GM12878 (cell line): ENCODE data around the gene KRTAP5-7. TPM values are rescaled to one million over a fixed set of nuclear protein-coding genes. Genes with fewer than 3 reads are reported as not detected.

ENCODE experiments used
- ATAC-seq: fragments of 200-7000 bp; cut with Tn5 transposase; 3 replicates; pipeline ENCODE4 v1.9.1; 2020; ENCODE audit warnings: mild to moderate bottlenecking, moderate library complexity
- BruUV-seq: library from RNA; stranded (reverse); fragments of 400-500 nt; replicated peaks from 2 replicates; lab custom pipeline; 2021; lab: Mats Ljungman, UMichigan
- CTCF ChIA-PET: fragments of 300-600 bp; sonication (Branson Sonifier 250); formaldehyde crosslinking; extraction: SDS; loops from one replicate; lab custom pipeline; 2021; ENCODE audit warnings: inconsistent platforms; lab: Yijun Ruan, JAX
- POLR2A ChIA-PET: fragments of 350-600 bp; formaldehyde crosslinking; extraction: SDS; loops from one replicate; lab custom pipeline; 2021; ENCODE audit warnings: inconsistent platforms; lab: Charles Lee
- RAD21 ChIA-PET: fragments of 300-600 bp; sonication (Branson Sonifier 250); formaldehyde crosslinking; loops from one replicate; lab custom pipeline; 2023; ENCODE audit warnings: antibody characterized with exemption; ENCODE audit not compliant: unreplicated experiment; lab: Charles Lee
- SMC1A ChIA-PET: fragments of 300-600 bp; sonication (Branson Sonifier 250); formaldehyde crosslinking; loops from one replicate; lab custom pipeline; 2023; ENCODE audit not compliant: unreplicated experiment, uncharacterized antibody; lab: Charles Lee
- DNase-seq: peaks from one replicate; pipeline ENCODE4 v3.0.0-alpha.2; 2011; ENCODE audit warnings: low read depth, low spot score
- FAIRE-seq: peaks from 3 replicates; lab custom pipeline; 2011; peaks lifted over from hg19 to GRCh38; lab: Jason Lieb, UNC
- H2AFZ ChIP-seq: 2 replicates; pipeline ENCODE4 v1.6.0; 2011; ENCODE audit warnings: low read depth, low read length, control low read depth; ENCODE audit not compliant: control insufficient read depth
- H3K27ac ChIP-seq: 2 replicates; pipeline ENCODE4 v1.5.1; 2011; ENCODE audit warnings: control low read depth; ENCODE audit not compliant: control insufficient read depth, insufficient read depth
- H3K27me3 ChIP-seq, 2 experiments: replicated peaks in 1 of 2; 2 replicates each; pipeline versions ENCODE4 v1.6.0 to v1.6.1; 2011; ENCODE audit warnings: low read length in 1 of 2; ENCODE audit not compliant: control insufficient read depth in 2 of 2, insufficient read depth in 2 of 2
- H3K36me3 ChIP-seq, 2 experiments: 2 replicates each; pipeline ENCODE4 v1.5.1; 2011; ENCODE audit warnings: low read length in 1 of 2; ENCODE audit not compliant: control insufficient read depth in 2 of 2, insufficient read depth in 2 of 2
- H3K4me1 ChIP-seq: 2 replicates; pipeline ENCODE4 v1.6.1; 2011; ENCODE audit warnings: mild to moderate bottlenecking, low read length, moderate library complexity, mixed read lengths; ENCODE audit not compliant: control insufficient read depth, insufficient read depth
- H3K4me2 ChIP-seq: 2 replicates; pipeline ENCODE4 v1.6.0; 2011; ENCODE audit warnings: control low read depth; ENCODE audit not compliant: control insufficient read depth, insufficient read depth
- H3K4me3 ChIP-seq: fragments of 200-600 bp; sonication (generic); 2 replicates; pipeline ENCODE4 v1.5.1; 2016
- H3K79me2 ChIP-seq: 2 replicates; pipeline ENCODE4 v1.6.0; 2011; ENCODE audit warnings: low read length; ENCODE audit not compliant: control insufficient read depth, insufficient read depth
- H3K9ac ChIP-seq: 2 replicates; pipeline ENCODE4 v1.8.0; 2011; ENCODE audit warnings: low read length, control low read depth, mixed read lengths; ENCODE audit not compliant: control insufficient read depth, insufficient read depth
- H3K9me3 ChIP-seq: replicated peaks from 3 replicates; pipeline ENCODE4 v1.5.1; 2011; ENCODE audit warnings: mild to moderate bottlenecking, low read length; ENCODE audit not compliant: control insufficient read depth, insufficient read depth
- H4K20me1 ChIP-seq: 2 replicates; pipeline ENCODE4 v1.6.0; 2011; ENCODE audit not compliant: control insufficient read depth, insufficient read depth
- ASH2L ChIP-seq: fragments of 300-600, 200-600 bp; sonication (generic); IDR thresholded peaks from 2 replicates; pipeline ENCODE4 v1.6.1; 2017; ENCODE audit warnings: low read depth, mild to moderate bottlenecking, borderline replicate concordance
- ATF7 ChIP-seq: fragments of 450-650 bp; IDR thresholded peaks from 2 replicates; pipeline ENCODE4 v1.6.1; 2016; ENCODE audit warnings: low read depth, mild to moderate bottlenecking
- MEF2B ChIP-seq: fragments of 450-650 bp; IDR thresholded peaks from 2 replicates; pipeline ENCODE4 v1.6.1; 2018; ENCODE audit warnings: mild to moderate bottlenecking, moderate library complexity; ENCODE audit not compliant: partially characterized antibody, poor library complexity, severe bottlenecking
- MTA3 ChIP-seq: IDR thresholded peaks from 2 replicates; pipeline ENCODE4 v1.6.1; 2012; ENCODE audit warnings: low read length, inconsistent platforms, borderline replicate concordance
- NFIC ChIP-seq: IDR thresholded peaks from 2 replicates; pipeline ENCODE4 v1.6.1; 2012; ENCODE audit warnings: low read depth, mild to moderate bottlenecking, inconsistent platforms, low read length, moderate library complexity
- NRF1 ChIP-seq: conservative IDR thresholded peaks from 2 replicates; pipeline ENCODE4 v1.6.1; 2011; ENCODE audit warnings: mild to moderate bottlenecking, low read depth, low read length, improper control_type of control experiment
- POLR2AphosphoS2 ChIP-seq: IDR thresholded peaks from 2 replicates; pipeline ENCODE4 v1.6.1; 2011; ENCODE audit warnings: low read depth, mild to moderate bottlenecking, low read length, improper control_type of control experiment, moderate library complexity
- POLR2AphosphoS5 ChIP-seq: IDR thresholded peaks from 2 replicates; pipeline ENCODE4 v1.6.1; 2011; ENCODE audit warnings: mild to moderate bottlenecking, low read length, inconsistent platforms
- RCOR1 ChIP-seq: conservative IDR thresholded peaks from 2 replicates; pipeline ENCODE4 v1.6.1; 2012; ENCODE audit warnings: low read depth, low read length, improper control_type of control experiment
- SMARCA5 ChIP-seq: fragments of 450-650 bp; IDR thresholded peaks from 2 replicates; pipeline ENCODE4 v1.6.1; 2017; ENCODE audit warnings: mild to moderate bottlenecking
- SUPT20H ChIP-seq: IDR thresholded peaks from 2 replicates; pipeline ENCODE4 v1.6.1; 2011; ENCODE audit warnings: low read depth, mild to moderate bottlenecking, low read length, moderate library complexity, borderline replicate concordance; ENCODE audit not compliant: control insufficient read depth
- TARDBP ChIP-seq: IDR thresholded peaks from 2 replicates; pipeline ENCODE4 v1.6.1; 2016; ENCODE audit warnings: borderline replicate concordance
- WRNIP1 ChIP-seq: IDR thresholded peaks from 2 replicates; pipeline ENCODE4 v1.6.1; 2011; ENCODE audit warnings: low read depth, low read length, improper control_type of control experiment, borderline replicate concordance
- ZSCAN29 ChIP-seq: fragments of 450-650 bp; IDR thresholded peaks from 2 replicates; pipeline ENCODE4 v1.6.1; 2017; ENCODE audit warnings: mild to moderate bottlenecking, moderate library complexity
- WGBS: methylation state at CpG from one replicate; pipeline ENCODE4 v1.1.6; 2016; ENCODE audit warnings: low lambda C conversion rate; ENCODE audit not compliant: insufficient replicate concordance, insufficient coverage; ENCODE audit errors: missing lambda C conversion rate; 5-methylcytosine and 5-hydroxymethylcytosine counted together
- in situ Hi-C: fragments of 300-500 bp; cut with MboI; formaldehyde crosslinking; loops from 9 replicates; pipeline ENCODE4 v1.14.3; 2018; ENCODE audit warnings: mixed read lengths
- intact Hi-C: fragments of 100-400 bp; cut with micrococcal nuclease; formaldehyde crosslinking; loops from one replicate; pipeline ENCODE4 v1.14.2; 2022; ENCODE audit not compliant: unreplicated experiment
- polyA plus RNA-seq, 11 experiments: library from polyadenylated mRNA; depleted of rRNA in 4 of 11; unstranded in 6 of 11; stranded (reverse) in 5 of 11; fragments of >200 nt; fragmentation: Nextera tagmentation in 4 of 11; fragmentation: Illumina TruSeq in 1 of 11; extraction: Ambion mirVana in 4 of 11; extraction: Trizol in 1 of 11; gene quantifications; 1 replicate in 1 of 11; 2 replicates in 10 of 11; pipeline versions ENCODE4 v1.2.1 to v1.2.3, GENCODE V29; 2011 to 2016; ENCODE audit warnings: inconsistent platforms in 2 of 11, missing spikeins in 2 of 11, low read depth in 1 of 11
- total RNA-seq, 4 experiments: library from RNA; depleted of rRNA in 3 of 4; stranded (reverse); fragments of >200 nt in 3 of 4; fragmentation: Illumina TruSeq in 1 of 4; extraction: Trizol in 1 of 4; gene quantifications; 2 replicates each; pipeline versions ENCODE4 v1.2.1 to v1.2.3, GENCODE V29; 2013 to 2021
- TF ChIP-seq, protein P1 (sequence below): fragments of 450-650 bp; IDR thresholded peaks from 2 replicates; pipeline ENCODE4 v1.6.1; 2017; ENCODE audit warnings: low read depth, mild to moderate bottlenecking, moderate library complexity
- TF ChIP-seq, protein P2 (sequence below): IDR thresholded peaks from 2 replicates; pipeline ENCODE4 v1.6.1; 2011; ENCODE audit warnings: low read depth, mild to moderate bottlenecking, low read length, moderate library complexity, borderline replicate concordance; ENCODE audit errors: extremely low read depth

Gene KRTAP5-7
- total and polyA plus RNA-seq, 10 of the 15 experiments (the other 5 are each of a cell fraction or from before 2014, with no cell fraction given) = 0.07 to 0.23 (median 0.19) TPM; not detected in 6

DNA sequence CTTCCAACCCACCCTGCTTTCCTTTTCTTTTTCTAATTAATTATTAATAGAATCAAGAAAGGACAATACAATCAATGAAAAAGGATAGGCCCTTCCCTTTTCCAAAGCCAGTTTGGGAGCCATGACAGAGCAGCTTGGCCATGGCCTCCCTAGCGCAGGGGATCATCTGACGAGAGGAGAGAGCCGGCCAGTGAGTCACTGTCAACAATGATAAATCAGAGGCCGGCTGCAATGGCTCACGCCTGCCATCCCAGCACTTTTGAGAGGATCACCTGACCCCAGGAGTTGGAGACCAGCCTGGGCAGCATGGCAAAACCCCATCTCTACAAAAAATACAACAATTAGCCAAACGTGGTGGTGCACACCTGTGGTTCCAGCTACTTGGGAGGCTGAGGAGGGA is 27.5 kb upstream of the KRTAP5-7 start:
- Histone ChIP-seq H3K36me3 (peaks cover 21 to 22% of the 10 kb centered on the region in 2 experiments), H3K4me1 (0 out of 2 replicates have a peak, but pooled peaks cover under 1% of the 10 kb centered on the region), H4K20me1 (no peaks in the 10 kb centered on the region; the same call in 1 of the 2 replicates), H2AFZ (no peak overlapping the region), H3K27me3 (no peaks in the 10 kb centered on the region), H3K79me2 (no peaks in the 10 kb centered on the region), H3K4me3 (no peak overlapping the region), H3K9me3 (no peaks in the 10 kb centered on the region; the same call in 2 of the 3 replicates), H3K27ac (no peak overlapping the region), H3K4me2 (no peak overlapping the region), H3K9ac (no peak overlapping the region)
- ChIA-PET RAD21 (no interaction called here), POLR2A (no interaction called here), CTCF (no interaction called here), SMC1A (no interaction called here)
- no peak for TF ChIP-seq ATF7
- no peak for TF ChIP-seq RCOR1
- no peak for TF ChIP-seq POLR2AphosphoS2
- TF ChIP-seq SMARCA5 = no peak
- TF ChIP-seq, protein P1, sequence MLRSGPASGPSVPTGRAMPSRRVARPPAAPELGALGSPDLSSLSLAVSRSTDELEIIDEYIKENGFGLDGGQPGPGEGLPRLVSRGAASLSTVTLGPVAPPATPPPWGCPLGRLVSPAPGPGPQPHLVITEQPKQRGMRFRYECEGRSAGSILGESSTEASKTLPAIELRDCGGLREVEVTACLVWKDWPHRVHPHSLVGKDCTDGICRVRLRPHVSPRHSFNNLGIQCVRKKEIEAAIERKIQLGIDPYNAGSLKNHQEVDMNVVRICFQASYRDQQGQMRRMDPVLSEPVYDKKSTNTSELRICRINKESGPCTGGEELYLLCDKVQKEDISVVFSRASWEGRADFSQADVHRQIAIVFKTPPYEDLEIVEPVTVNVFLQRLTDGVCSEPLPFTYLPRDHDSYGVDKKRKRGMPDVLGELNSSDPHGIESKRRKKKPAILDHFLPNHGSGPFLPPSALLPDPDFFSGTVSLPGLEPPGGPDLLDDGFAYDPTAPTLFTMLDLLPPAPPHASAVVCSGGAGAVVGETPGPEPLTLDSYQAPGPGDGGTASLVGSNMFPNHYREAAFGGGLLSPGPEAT = no peak
- TF ChIP-seq POLR2AphosphoS5 = no peak
- no peak for TF ChIP-seq MTA3
- no peak for TF ChIP-seq NRF1
- TF ChIP-seq MEF2B = no peak
- TF ChIP-seq SUPT20H = no peak
- no peak for TF ChIP-seq TARDBP
- no peak for TF ChIP-seq ZSCAN29
- no peak for TF ChIP-seq NFIC
- no peak for TF ChIP-seq WRNIP1
- TF ChIP-seq, protein P2, sequence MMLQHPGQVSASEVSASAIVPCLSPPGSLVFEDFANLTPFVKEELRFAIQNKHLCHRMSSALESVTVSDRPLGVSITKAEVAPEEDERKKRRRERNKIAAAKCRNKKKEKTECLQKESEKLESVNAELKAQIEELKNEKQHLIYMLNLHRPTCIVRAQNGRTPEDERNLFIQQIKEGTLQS = no peak
- no peak for TF ChIP-seq ASH2L
- DNase-seq (no peak), ATAC-seq (no peak), FAIRE-seq (no peak)
- intact Hi-C loops (no loop called here), in situ Hi-C loops (no loop called here)
- 87% methylated on average over 6 of the region's 6 CpGs for WGBS
- no TSS peak for BruUV-seq
